ENCODE measurements around the gene GLT8D1. TPM values are rescaled to one million over a fixed set of nuclear protein-coding genes. Genes with fewer than 3 reads are reported as not detected.
"Not testable (repeated sequence)": the region's sequence is repeated elsewhere in the genome, so short reads cannot be mapped to it uniquely, and the experiment has no call there.

GLT8D1 gene
- 86.9 TPM for total RNA-seq

GRCh38 chr3:52705688-52706686 is at the start of gene GLT8D1, which contains the start of gene SPCS1:
TSS of gene GLT8D1 (minus strand) at chr3:52705791. CDS start at chr3:52700460, 5,331 bp downstream.
TSS of gene SPCS1 (plus strand) at chr3:52706106. CDS start at chr3:52706247, 141 bp downstream.
- DNase-seq, result peak; percentile 87

- DNase-seq, result no peak
Measured at GRCh38 chr3:52754373-52754772, 48.8 kb upstream of the GLT8D1 start.

- DNase-seq, result no peak
Measured at GRCh38 chr3:52752045-52752660, 46.6 kb upstream of the GLT8D1 start.

GRCh38 chr3:52743721-52744120 is 38.1 kb upstream of the GLT8D1 start:
- DNase-seq, result no peak

GRCh38 chr3:52743152-52743551 is 37.6 kb upstream of the GLT8D1 start:
- DNase-seq, result no peak

- DNase-seq, result no peak
Measured at GRCh38 chr3:52742418-52743041, 36.9 kb upstream of the GLT8D1 start.

GRCh38 chr3:52739730-52740129 is 34.1 kb upstream of the GLT8D1 start:
- DNase-seq, result no peak

- DNase-seq, result no peak
Measured at GRCh38 chr3:52733256-52733891, 27.8 kb upstream of the GLT8D1 start.

GRCh38 chr3:52731590-52731989 is 26.0 kb upstream of the GLT8D1 start:
- DNase-seq, result no peak

GRCh38 chr3:52730681-52731080 is 25.1 kb upstream of the GLT8D1 start:
- no peak for DNase-seq

GRCh38 chr3:52728753-52729152 is 23.2 kb upstream of the GLT8D1 start:
- not testable (repeated sequence) for DNase-seq

- no peak for DNase-seq
Measured at GRCh38 chr3:52724511-52724910, 18.9 kb upstream of the GLT8D1 start.

GRCh38 chr3:52723935-52724334 is 18.3 kb upstream of the GLT8D1 start:
- DNase-seq, result no peak

- DNase-seq, result no peak
Measured at GRCh38 chr3:52722491-52722890, 16.9 kb upstream of the GLT8D1 start.

- DNase-seq, result no peak
Measured at GRCh38 chr3:52721730-52722008, 16.1 kb upstream of the GLT8D1 start.

- DNase-seq, result no peak
Measured at GRCh38 chr3:52721002-52721729, 15.6 kb upstream of the GLT8D1 start.

GRCh38 chr3:52719618-52720017 is 14.0 kb upstream of the GLT8D1 start:
- DNase-seq, result no peak

- DNase-seq, result no peak
Measured at GRCh38 chr3:52715714-52716305, 10.2 kb upstream of the GLT8D1 start.

GRCh38 chr3:52714335-52715302 is 9.0 kb upstream of the GLT8D1 start:
- no peak for DNase-seq

Data from skin of body (tissue), 2 donors.